ENCODE results near the gene LRP2BP.
"Not testable (repeated sequence)": the region's sequence is repeated elsewhere in the genome, so short reads cannot be mapped to it uniquely, and the experiment has no call there.

Gene LRP2BP

GRCh38 chr4:185341377-185341776 is 54.3 kb downstream of the LRP2BP start:
- TF ChIP-seq, protein P1, sequence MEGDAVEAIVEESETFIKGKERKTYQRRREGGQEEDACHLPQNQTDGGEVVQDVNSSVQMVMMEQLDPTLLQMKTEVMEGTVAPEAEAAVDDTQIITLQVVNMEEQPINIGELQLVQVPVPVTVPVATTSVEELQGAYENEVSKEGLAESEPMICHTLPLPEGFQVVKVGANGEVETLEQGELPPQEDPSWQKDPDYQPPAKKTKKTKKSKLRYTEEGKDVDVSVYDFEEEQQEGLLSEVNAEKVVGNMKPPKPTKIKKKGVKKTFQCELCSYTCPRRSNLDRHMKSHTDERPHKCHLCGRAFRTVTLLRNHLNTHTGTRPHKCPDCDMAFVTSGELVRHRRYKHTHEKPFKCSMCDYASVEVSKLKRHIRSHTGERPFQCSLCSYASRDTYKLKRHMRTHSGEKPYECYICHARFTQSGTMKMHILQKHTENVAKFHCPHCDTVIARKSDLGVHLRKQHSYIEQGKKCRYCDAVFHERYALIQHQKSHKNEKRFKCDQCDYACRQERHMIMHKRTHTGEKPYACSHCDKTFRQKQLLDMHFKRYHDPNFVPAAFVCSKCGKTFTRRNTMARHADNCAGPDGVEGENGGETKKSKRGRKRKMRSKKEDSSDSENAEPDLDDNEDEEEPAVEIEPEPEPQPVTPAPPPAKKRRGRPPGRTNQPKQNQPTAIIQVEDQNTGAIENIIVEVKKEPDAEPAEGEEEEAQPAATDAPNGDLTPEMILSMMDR (IDR thresholded peaks at IDR 0.05; ENCODE audit: low read depth, low read length) = no peak
- no peak overlapping the region for H3K4me3 ChIP-seq (ENCODE audit: low read depth, low read length)

GRCh38 chr4:185339941-185340340 is 55.8 kb downstream of the LRP2BP start:
- H3K4me3 ChIP-seq (ENCODE audit: low read depth, low read length) = no peak overlapping the region
- TF ChIP-seq, protein P1 (IDR thresholded peaks at IDR 0.05; ENCODE audit: low read depth, low read length) = no peak

DNA sequence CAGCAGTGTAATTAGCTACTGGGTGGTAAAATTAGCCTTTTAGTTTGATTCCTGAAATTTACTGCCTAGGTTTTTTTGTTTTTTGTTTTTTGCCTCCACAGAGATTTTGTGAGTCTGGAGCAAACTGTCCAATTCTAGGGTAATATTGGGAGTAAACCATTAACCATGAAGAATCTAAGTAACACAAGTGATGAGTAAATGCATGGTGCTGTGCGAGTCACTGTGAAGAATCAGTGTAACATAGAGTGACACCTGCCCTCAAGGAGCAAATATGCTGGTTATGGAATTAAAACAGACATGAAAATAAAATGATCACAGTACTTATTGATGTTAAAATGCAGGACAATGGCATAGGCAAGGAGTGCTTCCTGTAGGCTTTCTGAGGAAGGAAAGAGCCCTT is 60.1 kb downstream of the LRP2BP start:
- TF ChIP-seq, protein P1 (IDR thresholded peaks at IDR 0.05; ENCODE audit: low read depth, low read length) = no peak
- no peak overlapping the region for H3K4me3 ChIP-seq (ENCODE audit: low read depth, low read length)

GRCh38 chr4:185334326-185334725 is 61.4 kb downstream of the LRP2BP start:
- no peak overlapping the region for H3K4me3 ChIP-seq (ENCODE audit: low read depth, low read length)
- TF ChIP-seq, protein P1 (IDR thresholded peaks at IDR 0.05; ENCODE audit: low read depth, low read length) = no peak

- no peak overlapping the region for H3K4me3 ChIP-seq (ENCODE audit: low read depth, low read length)
- TF ChIP-seq, protein P1 (IDR thresholded peaks at IDR 0.05; ENCODE audit: low read depth, low read length) = no peak
These were observed 62.9 kb downstream of the LRP2BP start for GRCh38 chr4:185332575-185333464.

GRCh38 chr4:185329879-185330510 is 65.7 kb downstream of the LRP2BP start:
- H3K4me3 ChIP-seq (ENCODE audit: low read depth, low read length) = not testable (repeated sequence)

DNA sequence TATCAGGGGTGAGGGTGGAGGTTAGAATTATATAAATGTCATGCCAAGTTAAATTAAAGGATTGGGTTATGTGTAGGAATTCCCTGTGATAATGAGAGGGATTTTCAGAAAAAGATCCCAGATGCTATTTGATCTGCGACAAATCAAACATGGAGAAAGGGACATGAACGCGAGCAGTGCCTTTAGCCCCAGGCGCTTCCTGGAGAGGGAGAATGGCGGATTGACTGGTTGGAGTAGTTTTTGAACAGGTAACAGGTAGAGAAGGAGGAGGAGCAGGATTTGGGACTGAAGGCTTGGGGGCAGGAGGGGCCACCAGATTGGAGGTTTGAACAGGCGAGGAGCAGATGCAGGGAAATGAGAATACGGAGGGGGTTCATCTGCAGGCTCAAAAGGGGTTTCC is 67.1 kb downstream of the LRP2BP start:
- no peak overlapping the region for H3K4me3 ChIP-seq (ENCODE audit: low read depth, low read length)
- TF ChIP-seq, protein P1 (IDR thresholded peaks at IDR 0.05; ENCODE audit: low read depth, low read length) = no peak

DNA sequence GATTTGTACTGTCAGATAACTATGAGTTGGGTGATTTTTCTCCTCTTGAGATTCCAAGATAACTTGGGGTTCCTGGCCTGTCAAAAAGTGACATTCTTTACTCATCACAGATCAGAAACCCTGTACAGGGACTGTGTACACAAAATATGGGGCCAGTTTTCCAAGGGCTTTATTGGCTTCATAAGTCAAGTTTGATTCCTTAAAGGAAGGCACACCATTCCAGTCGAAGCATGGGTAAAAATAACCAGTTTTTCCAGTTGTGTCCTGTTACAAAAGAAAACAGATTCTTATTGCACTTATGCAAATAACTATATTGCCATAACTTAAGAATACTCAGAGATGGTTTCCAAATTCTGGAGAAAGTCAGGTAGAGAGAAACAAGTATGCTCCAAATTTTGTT is 70.0 kb downstream of the LRP2BP start:
- H3K4me3 ChIP-seq (ENCODE audit: low read depth, low read length) = not testable (repeated sequence)

GRCh38 chr4:185324361-185324760 is 71.4 kb downstream of the LRP2BP start:
- not testable (repeated sequence) for H3K4me3 ChIP-seq (ENCODE audit: low read depth, low read length)
